ENCODE data around the gene ZC3H7A.
"Not testable (repeated sequence)": the region's sequence is repeated elsewhere in the genome, so short reads cannot be mapped to it uniquely, and the experiment has no call there.

Gene ZC3H7A

DNA sequence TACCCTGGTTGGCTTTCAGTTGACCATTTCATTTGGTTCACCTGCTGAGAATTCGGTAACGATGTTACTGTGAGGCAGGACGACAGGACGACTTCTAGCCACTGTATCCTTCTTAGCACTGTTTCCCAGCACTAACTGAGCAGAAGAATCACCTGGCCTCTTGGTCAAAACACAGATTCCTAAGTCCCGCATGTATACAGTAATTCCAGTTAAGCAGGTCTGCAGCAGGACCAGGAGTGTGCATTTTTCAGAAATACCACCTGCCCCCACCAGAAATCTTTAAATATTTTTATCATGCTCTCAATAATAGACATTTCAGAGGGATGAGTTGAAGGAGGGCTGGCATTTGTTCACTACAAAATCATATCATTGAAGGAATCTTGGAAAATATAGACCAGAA lies 31.6 kb upstream of the ZC3H7A start:
- H3K27ac ChIP-seq (ENCODE audit: low read depth in 2 of 2, low read length in 2 of 2): no peak overlapping the region
- no peaks in the 10 kb centered on the region for H3K27me3 ChIP-seq (ENCODE audit: control insufficient read depth in 2 of 2, insufficient read depth in 2 of 2, low read length in 2 of 2)
- H3K36me3 ChIP-seq (ENCODE audit: control insufficient read depth in 2 of 2, insufficient read depth in 2 of 2, low read length in 2 of 2): no peaks in the 10 kb centered on the region
- H3K9ac ChIP-seq (ENCODE audit: low read depth in 1 of 2, low read length in 2 of 2): no peak overlapping the region
- no peaks in the 10 kb centered on the region for H3K9me3 ChIP-seq (ENCODE audit: control insufficient read depth in 2 of 2, low read length in 2 of 2)
- H3K4me1 ChIP-seq (ENCODE audit: control insufficient read depth in 2 of 2, insufficient read depth in 2 of 2, low read length in 2 of 2): peaks cover 0 to 2% of the 10 kb centered on the region in 2 donors
- no peak overlapping the region for H3K4me3 ChIP-seq (ENCODE audit: low read length in 2 of 2)

DNA sequence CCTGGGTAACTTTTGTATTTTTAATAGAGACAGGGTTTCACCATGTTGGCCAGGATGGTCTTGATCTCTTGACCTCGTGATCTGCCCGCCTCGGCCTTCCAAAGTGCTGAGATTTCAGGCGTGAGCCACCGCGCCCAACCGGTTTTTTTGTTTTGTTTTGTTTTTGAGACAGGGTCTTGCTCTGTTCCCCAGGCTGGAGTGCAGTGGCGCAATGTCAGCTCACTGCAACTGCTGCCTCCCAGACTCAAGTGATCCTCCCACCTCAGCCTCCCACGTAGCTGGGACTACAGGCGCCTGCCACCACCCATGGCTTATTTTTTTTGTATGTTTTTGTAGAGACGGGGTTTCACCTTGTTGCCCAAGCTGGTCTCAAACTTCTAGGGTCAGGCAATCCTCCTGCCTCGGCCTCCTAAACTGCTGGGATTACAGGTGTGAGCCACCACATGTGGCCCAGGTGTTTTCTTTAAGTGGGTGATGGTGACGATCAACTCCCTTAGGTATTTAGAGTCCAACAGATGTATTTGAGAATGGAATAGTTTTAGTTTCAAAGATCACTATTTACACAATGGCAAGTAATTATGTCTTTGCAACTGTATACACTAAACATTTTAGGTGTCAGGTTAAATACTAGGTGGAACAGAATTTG lies 28.6 kb upstream of the ZC3H7A start:
- not testable (repeated sequence) for H3K27me3 ChIP-seq (ENCODE audit: control insufficient read depth in 2 of 2, insufficient read depth in 2 of 2, low read length in 2 of 2); H3K36me3 ChIP-seq (ENCODE audit: control insufficient read depth in 2 of 2, insufficient read depth in 2 of 2, low read length in 2 of 2); H3K4me3 ChIP-seq (ENCODE audit: low read length in 2 of 2); H3K9me3 ChIP-seq (ENCODE audit: control insufficient read depth in 2 of 2, low read length in 2 of 2); H3K27ac ChIP-seq (ENCODE audit: low read depth in 2 of 2, low read length in 2 of 2); H3K4me1 ChIP-seq (ENCODE audit: control insufficient read depth in 2 of 2, insufficient read depth in 2 of 2, low read length in 2 of 2); H3K9ac ChIP-seq (ENCODE audit: low read depth in 1 of 2, low read length in 2 of 2)

DNA sequence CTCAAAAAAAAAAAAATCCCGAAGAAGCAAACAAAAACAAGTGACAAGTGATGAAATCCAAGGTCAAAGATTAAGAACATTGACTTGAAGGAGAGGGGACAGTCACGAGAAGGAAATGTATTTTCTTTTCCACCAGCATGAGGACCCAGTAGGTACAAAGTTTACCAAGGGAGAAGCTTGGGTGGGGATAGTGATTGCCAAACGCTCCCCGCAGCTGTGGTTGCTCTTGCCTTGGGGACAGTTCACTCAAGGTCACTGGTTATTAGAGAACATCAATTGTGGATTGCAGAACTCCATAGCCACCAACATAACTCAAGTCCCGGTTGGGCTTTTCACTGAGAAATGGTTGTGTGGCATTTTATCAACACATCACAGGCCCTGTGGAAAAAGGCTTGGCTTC lies 27.3 kb upstream of the ZC3H7A start:
- Histone ChIP-seq H3K9ac (ENCODE audit: low read depth in 1 of 2, low read length in 2 of 2) (no peak overlapping the region), H3K9me3 (ENCODE audit: control insufficient read depth in 2 of 2, low read length in 2 of 2) (no peaks in the 10 kb centered on the region), H3K4me3 (ENCODE audit: low read length in 2 of 2) (no peak overlapping the region), H3K27me3 (ENCODE audit: control insufficient read depth in 2 of 2, insufficient read depth in 2 of 2, low read length in 2 of 2) (no peaks in the 10 kb centered on the region), H3K27ac (ENCODE audit: low read depth in 2 of 2, low read length in 2 of 2) (no peak overlapping the region), H3K36me3 (ENCODE audit: control insufficient read depth in 2 of 2, insufficient read depth in 2 of 2, low read length in 2 of 2) (no peaks in the 10 kb centered on the region), H3K4me1 (ENCODE audit: control insufficient read depth in 2 of 2, insufficient read depth in 2 of 2, low read length in 2 of 2) (peaks cover 0 to 2% of the 10 kb centered on the region in 2 donors)

DNA sequence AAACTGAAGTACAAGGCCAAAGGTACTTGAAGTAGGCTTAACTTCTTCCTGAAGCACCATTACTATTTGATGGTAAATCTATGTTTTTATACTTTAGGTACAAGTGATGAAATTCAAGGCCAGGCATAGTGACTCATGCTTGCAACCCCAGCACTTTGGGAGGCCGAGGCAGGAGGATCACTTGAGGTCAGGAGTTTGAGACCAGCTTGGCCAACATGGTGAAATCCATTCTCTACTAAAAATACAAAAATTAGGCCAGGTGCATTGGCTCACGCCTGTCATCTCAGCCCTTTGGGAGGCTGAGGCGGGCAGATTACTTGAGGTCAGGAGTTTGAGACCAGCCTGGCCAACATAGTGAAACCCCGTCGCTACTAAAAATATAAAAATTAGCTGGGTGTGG lies 26.6 kb upstream of the ZC3H7A start:
- not testable (repeated sequence) for H3K4me3 ChIP-seq (ENCODE audit: low read length in 2 of 2); H3K27me3 ChIP-seq (ENCODE audit: control insufficient read depth in 2 of 2, insufficient read depth in 2 of 2, low read length in 2 of 2); H3K27ac ChIP-seq (ENCODE audit: low read depth in 2 of 2, low read length in 2 of 2); H3K9me3 ChIP-seq (ENCODE audit: control insufficient read depth in 2 of 2, low read length in 2 of 2); H3K9ac ChIP-seq (ENCODE audit: low read depth in 1 of 2, low read length in 2 of 2); H3K4me1 ChIP-seq (ENCODE audit: control insufficient read depth in 2 of 2, insufficient read depth in 2 of 2, low read length in 2 of 2); H3K36me3 ChIP-seq (ENCODE audit: control insufficient read depth in 2 of 2, insufficient read depth in 2 of 2, low read length in 2 of 2)

DNA sequence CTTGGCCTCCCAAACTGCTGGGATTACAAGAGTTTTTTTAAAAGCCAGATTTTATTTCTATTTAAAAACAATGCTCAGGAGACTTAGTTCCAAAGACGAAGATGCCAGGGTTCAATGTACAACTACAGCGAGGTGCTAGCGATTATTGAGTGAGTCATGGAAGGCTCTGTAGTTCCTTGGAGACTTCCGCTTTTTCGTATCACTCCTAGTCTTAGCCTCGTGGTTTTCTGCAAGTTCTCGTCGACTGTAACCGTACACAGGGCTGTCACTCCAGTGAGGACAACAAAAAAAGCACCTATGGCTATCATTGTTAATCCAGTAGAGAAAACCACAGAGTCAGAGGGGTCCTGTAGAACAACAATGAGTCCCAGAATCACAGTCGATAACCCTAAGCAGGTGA lies 22.7 kb upstream of the ZC3H7A start:
- Histone ChIP-seq H3K4me3 (ENCODE audit: low read length in 2 of 2) (no peak overlapping the region), H3K27me3 (ENCODE audit: control insufficient read depth in 2 of 2, insufficient read depth in 2 of 2, low read length in 2 of 2) (no peaks in the 10 kb centered on the region), H3K27ac (ENCODE audit: low read depth in 2 of 2, low read length in 2 of 2) (no peak overlapping the region), H3K36me3 (ENCODE audit: control insufficient read depth in 2 of 2, insufficient read depth in 2 of 2, low read length in 2 of 2) (no peaks in the 10 kb centered on the region), H3K4me1 (ENCODE audit: control insufficient read depth in 2 of 2, insufficient read depth in 2 of 2, low read length in 2 of 2) (peaks cover 0 to 2% of the 10 kb centered on the region in 2 donors), H3K9me3 (ENCODE audit: control insufficient read depth in 2 of 2, low read length in 2 of 2) (no peaks in the 10 kb centered on the region), H3K9ac (ENCODE audit: low read depth in 1 of 2, low read length in 2 of 2) (no peak overlapping the region)

DNA sequence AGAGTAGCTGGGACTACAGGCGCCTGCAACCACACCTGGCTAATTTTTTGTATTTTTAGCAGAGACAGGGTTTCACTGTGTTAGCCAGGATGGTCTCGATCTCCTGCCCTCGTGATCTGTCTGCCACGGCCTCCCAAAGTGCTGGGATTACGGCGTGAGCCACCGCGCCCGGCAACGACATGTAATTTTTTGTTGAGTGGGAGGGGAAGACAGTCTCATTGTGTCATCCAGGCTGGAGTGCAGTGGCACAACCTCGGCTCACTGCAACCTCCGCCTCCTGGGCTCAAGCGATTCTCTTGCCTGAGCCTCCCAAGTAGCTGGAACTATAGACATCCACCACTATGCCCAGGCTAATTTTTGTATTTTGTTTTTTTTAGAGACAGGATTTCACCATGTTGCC lies 21.9 kb upstream of the ZC3H7A start:
- not testable (repeated sequence) for H3K27ac ChIP-seq (ENCODE audit: low read depth in 2 of 2, low read length in 2 of 2); H3K9ac ChIP-seq (ENCODE audit: low read depth in 1 of 2, low read length in 2 of 2); H3K9me3 ChIP-seq (ENCODE audit: control insufficient read depth in 2 of 2, low read length in 2 of 2); H3K4me3 ChIP-seq (ENCODE audit: low read length in 2 of 2); H3K4me1 ChIP-seq (ENCODE audit: control insufficient read depth in 2 of 2, insufficient read depth in 2 of 2, low read length in 2 of 2); H3K36me3 ChIP-seq (ENCODE audit: control insufficient read depth in 2 of 2, insufficient read depth in 2 of 2, low read length in 2 of 2); H3K27me3 ChIP-seq (ENCODE audit: control insufficient read depth in 2 of 2, insufficient read depth in 2 of 2, low read length in 2 of 2)

GRCh38 chr16:11816123-11816522 lies 19.1 kb upstream of the ZC3H7A start:
- Histone ChIP-seq H3K27ac (ENCODE audit: low read depth in 2 of 2, low read length in 2 of 2) (no peak overlapping the region), H3K27me3 (ENCODE audit: control insufficient read depth in 2 of 2, insufficient read depth in 2 of 2, low read length in 2 of 2) (no peaks in the 10 kb centered on the region), H3K36me3 (ENCODE audit: control insufficient read depth in 2 of 2, insufficient read depth in 2 of 2, low read length in 2 of 2) (no peaks in the 10 kb centered on the region)

DNA sequence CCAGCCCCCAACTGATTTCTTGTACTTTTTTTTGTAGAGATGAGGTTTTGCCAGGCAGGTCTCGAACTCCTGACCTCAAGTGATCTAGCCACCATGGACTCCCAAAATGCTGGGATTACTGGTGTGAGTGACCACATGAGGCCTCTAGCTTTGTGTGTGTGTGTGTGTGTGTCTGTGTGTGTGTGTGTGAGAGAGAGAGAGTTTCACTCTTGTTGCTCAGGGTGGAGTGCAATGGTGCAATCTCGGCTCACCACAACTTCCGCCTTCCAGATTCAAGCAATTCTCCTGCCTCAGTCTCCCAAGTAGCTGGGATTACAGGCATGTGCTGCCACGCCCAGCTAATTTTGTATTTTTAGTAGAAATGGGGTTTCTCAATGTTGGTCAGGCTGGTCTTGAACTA lies 17.7 kb upstream of the ZC3H7A start:
- H3K9me3 ChIP-seq (ENCODE audit: control insufficient read depth in 2 of 2, low read length in 2 of 2); H3K27me3 ChIP-seq (ENCODE audit: control insufficient read depth in 2 of 2, insufficient read depth in 2 of 2, low read length in 2 of 2); H3K9ac ChIP-seq (ENCODE audit: low read depth in 1 of 2, low read length in 2 of 2); H3K4me1 ChIP-seq (ENCODE audit: control insufficient read depth in 2 of 2, insufficient read depth in 2 of 2, low read length in 2 of 2); H3K36me3 ChIP-seq (ENCODE audit: control insufficient read depth in 2 of 2, insufficient read depth in 2 of 2, low read length in 2 of 2); H3K27ac ChIP-seq (ENCODE audit: low read depth in 2 of 2, low read length in 2 of 2); H3K4me3 ChIP-seq (ENCODE audit: low read length in 2 of 2): not testable (repeated sequence)

More at GRCh38 chr16:11816123-11816522, 19.1 kb upstream of the ZC3H7A start:
- H3K9ac ChIP-seq (ENCODE audit: low read depth in 1 of 2, low read length in 2 of 2): no peak overlapping the region
- no peaks in the 10 kb centered on the region for H3K4me1 ChIP-seq (ENCODE audit: control insufficient read depth in 2 of 2, insufficient read depth in 2 of 2, low read length in 2 of 2)
- no peaks in the 10 kb centered on the region for H3K9me3 ChIP-seq (ENCODE audit: control insufficient read depth in 2 of 2, low read length in 2 of 2)
- H3K4me3 ChIP-seq (ENCODE audit: low read length in 2 of 2): no peak overlapping the region

- H3K9me3 ChIP-seq (ENCODE audit: control insufficient read depth in 2 of 2, low read length in 2 of 2): no peaks in the 10 kb centered on the region
These were observed 9.7 kb upstream of the ZC3H7A start for GRCh38 chr16:11806721-11807120.

GRCh38 chr16:11805556-11805955 lies 8.5 kb upstream of the ZC3H7A start:
- Histone ChIP-seq H3K9ac (ENCODE audit: low read depth in 1 of 2, low read length in 2 of 2) (no peak overlapping the region), H3K27ac (ENCODE audit: low read depth in 2 of 2, low read length in 2 of 2) (no peak overlapping the region), H3K4me1 (ENCODE audit: control insufficient read depth in 2 of 2, insufficient read depth in 2 of 2, low read length in 2 of 2) (no peaks in the 10 kb centered on the region), H3K36me3 (ENCODE audit: control insufficient read depth in 2 of 2, insufficient read depth in 2 of 2, low read length in 2 of 2) (no peaks in the 10 kb centered on the region), H3K27me3 (ENCODE audit: control insufficient read depth in 2 of 2, insufficient read depth in 2 of 2, low read length in 2 of 2) (no peaks in the 10 kb centered on the region), H3K4me3 (ENCODE audit: low read length in 2 of 2) (no peak overlapping the region), H3K9me3 (ENCODE audit: control insufficient read depth in 2 of 2, low read length in 2 of 2) (no peaks in the 10 kb centered on the region)

More at GRCh38 chr16:11806721-11807120, 9.7 kb upstream of the ZC3H7A start:
- H3K4me1 ChIP-seq (ENCODE audit: control insufficient read depth in 2 of 2, insufficient read depth in 2 of 2, low read length in 2 of 2): no peaks in the 10 kb centered on the region
- no peaks in the 10 kb centered on the region for H3K36me3 ChIP-seq (ENCODE audit: control insufficient read depth in 2 of 2, insufficient read depth in 2 of 2, low read length in 2 of 2)
- no peaks in the 10 kb centered on the region for H3K27me3 ChIP-seq (ENCODE audit: control insufficient read depth in 2 of 2, insufficient read depth in 2 of 2, low read length in 2 of 2)
- no peak overlapping the region for H3K27ac ChIP-seq (ENCODE audit: low read depth in 2 of 2, low read length in 2 of 2)
- H3K9ac ChIP-seq (ENCODE audit: low read depth in 1 of 2, low read length in 2 of 2): no peak overlapping the region
- no peak overlapping the region for H3K4me3 ChIP-seq (ENCODE audit: low read length in 2 of 2)

All from mucosa of rectum (tissue), 2 donors.